GM18520 (cell line): ENCODE data around the gene MPND.
"Not testable (repeated sequence)": the region's sequence is repeated elsewhere in the genome, so short reads cannot be mapped to it uniquely, and the experiment has no call there.

Source experiments
- ATAC-seq: cut with Tn5 transposase; IDR thresholded peaks from one replicate; pipeline ENCODE4 v1.9.1; 2021; ENCODE audit not compliant: unreplicated experiment

Gene MPND

DNA sequence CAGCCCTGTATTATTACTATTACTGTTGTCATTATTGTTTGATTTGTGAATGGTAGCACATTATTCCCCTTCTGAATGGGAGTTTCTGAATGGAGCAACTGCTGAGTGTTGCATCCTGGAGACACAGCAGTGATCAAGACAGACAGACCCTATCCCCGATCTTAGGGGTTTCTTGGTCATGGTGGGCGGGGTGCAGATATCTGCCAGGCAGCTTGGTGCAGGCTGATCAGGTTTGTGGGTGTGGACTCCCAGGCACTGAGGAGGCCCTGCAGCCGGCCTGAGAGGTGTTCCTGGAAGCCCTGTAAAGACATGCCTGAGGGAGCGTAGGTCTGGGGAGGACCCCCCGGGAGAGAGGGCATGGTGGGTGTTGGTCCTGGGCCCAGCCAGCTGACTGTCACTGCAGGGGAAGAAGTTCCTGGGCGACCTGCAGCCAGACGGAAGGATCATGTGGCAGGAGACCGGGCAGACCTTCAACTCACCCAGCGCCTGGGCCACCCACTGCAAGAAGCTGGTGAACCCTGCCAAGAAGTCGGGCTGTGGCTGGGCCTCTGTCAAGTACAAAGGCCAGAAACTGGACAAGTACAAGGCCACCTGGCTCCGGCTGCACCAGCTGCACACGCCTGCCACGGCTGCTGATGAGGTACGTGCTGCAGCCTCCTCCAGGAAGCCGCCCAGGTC is 2.1 kb downstream of the MPND start:
- no peak for ATAC-seq

DNA sequence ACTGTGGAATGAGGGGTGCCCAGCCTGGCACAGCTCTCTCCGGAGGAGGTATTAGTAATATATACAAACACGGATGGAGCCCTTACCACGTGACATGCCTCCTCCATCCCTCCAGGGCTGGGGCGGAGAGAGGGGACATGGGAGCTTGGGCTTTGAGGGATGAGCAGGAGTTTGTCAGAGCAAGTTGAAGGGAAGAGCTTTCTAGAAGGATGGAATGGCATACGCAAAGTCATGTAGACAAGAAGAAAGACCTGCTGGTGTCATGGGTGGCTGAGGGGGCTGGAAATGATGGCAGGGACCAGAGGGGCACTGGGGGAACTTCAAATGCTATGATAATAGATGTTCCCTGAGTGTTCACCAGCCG is 2.6 kb downstream of the MPND start:
- no peak for ATAC-seq

DNA sequence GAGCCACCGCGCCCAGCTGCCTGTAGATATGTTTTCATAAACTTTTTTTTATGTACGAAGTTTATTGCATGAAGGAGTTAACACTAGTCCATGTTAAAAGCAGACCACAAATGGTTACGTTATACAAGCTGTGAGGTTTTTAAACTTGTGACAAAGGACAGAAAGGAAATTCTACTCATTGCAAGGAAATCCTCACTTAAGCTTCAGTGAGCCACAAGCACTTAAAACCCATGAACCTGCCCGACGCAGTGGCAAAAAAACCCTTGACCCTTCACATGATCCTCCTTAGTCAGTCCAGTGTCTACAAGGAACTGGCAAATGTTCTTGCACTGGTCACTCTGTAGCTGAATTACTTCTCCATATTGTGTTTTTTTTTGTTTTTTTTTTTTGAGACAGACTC is 4.2 kb downstream of the MPND start:
- no peak for ATAC-seq

DNA sequence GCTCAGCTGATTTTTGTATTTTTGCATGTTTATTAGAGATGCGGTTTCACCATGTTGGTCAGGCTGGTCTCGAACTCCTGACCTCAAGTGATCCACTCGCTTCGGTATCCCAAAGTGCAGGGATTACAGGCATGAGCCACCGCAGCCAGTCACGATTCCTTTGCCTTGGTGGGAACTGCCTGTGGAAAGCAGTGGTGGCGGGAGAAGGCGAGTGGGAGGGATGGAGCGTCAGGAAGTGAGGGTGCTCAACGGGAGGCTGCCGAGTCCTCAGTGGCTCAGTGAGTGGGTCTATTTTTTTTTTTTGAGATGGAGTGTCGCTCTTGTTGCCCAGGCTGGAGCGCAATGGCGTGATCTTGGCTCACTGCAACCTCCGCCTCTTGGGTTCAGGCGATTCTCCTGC is 5.9 kb downstream of the MPND start:
- not testable (repeated sequence) for ATAC-seq

DNA sequence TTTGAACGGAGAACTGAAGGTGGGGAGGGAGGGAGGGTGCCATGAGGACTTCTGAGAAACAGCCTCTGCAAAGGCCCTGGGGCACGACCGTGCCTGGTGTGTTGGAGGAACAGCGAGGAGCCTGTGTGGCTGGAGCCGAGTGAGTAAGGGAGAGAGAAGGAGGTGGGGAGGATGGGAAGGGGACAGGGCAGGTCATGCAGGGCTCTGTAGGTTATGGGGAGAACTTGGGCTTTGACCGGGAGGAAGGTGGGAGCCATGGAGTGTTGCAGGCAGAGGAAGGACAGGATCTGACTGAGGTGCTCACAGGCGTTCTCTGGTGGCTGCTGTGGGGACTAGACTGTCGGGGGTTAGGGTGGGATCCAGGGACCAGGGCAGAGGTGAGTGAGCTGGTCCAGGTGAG is 6.7 kb downstream of the MPND start:
- no peak for ATAC-seq

DNA sequence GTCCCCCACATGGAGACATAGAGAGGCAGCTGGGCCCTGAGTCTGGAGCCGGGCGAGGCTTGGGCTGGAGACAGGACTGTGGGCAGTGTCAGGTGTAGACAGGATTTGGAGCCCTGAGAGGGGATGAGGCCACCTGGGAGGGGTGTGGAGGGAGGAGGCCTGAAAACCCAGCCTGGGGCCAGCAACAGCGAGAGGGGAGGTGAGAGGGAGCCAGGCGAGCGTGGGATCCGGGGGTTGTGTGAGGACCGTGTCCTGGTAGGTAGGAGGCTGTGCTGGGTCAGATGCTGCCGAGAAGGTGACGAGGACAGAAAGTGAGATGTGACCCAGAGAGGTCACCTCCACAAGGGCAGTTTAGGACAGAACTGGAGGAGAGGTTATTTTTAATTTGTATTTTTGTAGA is 7.4 kb downstream of the MPND start:
- ATAC-seq = no peak

DNA sequence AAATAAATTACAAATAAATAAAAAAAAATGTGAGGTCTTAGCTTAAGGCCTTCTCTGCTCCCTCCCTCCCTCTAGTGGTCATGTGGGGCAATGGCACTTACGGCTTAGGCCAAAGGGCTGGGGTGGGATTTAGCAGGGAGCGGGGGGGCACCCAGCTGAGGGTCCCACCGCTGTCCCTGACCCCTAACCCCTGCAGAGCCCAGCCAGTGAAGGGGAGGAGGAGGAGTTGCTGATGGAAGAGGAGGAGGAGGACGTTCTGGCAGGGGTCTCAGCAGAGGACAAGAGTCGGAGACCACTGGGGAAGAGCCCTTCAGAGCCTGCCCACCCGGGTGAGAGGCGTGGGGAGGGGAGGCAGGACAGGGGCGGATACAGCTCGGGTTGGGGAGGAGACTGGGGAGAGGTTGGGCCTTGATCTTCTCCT is 9.3 kb downstream of the MPND start:
- ATAC-seq = no peak

DNA sequence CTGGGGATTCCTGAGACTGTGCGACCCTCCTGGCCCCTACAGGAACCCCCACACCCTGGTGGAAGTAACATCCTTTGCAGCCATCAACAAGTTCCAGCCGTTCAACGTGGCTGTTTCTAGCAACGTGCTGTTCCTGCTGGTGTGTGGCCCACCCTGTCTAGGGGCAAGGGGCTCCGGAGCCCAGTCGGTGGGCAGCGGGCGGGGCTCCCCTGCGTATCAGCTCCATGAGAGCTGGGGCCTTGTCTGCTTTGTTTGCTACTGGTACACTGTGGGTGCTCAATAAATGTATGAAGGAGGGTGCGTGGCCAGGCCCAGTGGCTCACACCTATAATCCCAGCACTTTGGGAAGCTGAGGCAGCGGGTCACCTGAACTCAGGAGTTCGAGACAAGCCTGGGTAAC is 10.9 kb downstream of the MPND start:
- ATAC-seq = no peak

DNA sequence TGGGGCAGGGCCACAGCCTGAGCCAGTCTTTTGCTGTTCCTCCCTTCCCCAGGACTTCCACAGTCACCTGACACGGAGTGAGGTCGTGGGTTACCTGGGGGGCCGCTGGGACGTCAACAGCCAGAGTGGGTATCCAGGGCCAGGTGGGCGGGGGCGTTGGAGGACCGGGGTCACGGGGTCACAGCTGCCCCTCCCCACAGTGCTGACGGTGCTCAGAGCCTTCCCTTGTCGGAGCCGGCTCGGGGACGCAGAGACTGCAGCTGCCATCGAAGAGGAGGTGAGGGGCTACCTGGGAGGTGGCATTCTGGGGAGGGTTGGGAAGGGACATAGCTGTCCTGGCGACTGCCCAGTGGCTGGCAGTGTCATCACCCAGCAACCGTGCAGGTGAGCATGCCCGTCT is 11.5 kb downstream of the MPND start:
- ATAC-seq = no peak

DNA sequence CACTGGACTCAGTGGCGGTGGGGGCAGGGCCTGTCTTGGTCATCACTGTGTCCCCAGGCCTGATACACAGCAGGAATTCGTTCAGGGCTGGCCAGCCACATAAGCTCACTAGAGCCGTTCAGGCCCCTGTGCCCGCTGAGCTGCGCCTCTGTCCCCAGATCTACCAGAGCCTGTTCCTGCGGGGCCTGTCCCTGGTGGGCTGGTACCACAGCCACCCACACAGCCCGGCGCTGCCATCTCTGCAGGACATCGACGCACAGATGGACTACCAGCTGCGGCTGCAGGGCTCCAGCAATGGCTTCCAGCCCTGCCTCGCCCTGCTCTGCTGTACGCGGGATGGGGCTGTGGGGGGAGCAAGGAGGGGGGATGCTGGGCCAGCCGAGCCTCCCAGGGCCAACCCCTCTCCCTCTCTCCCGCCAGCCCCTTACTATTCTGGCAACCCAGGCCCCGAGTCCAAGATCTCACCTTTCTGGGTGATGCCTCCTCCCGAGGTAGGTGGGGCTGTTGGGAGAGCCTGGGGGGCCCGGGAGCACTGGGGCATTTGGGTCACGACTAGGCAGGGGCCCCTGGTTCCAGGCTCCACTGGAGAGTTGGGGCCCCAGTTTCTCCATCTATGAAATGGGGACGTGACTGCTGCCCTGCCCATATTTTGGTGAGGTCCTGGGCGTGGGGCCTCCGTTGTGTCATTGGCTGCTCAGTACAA is 13.9 kb downstream of the MPND start:
- ATAC-seq = no peak

DNA sequence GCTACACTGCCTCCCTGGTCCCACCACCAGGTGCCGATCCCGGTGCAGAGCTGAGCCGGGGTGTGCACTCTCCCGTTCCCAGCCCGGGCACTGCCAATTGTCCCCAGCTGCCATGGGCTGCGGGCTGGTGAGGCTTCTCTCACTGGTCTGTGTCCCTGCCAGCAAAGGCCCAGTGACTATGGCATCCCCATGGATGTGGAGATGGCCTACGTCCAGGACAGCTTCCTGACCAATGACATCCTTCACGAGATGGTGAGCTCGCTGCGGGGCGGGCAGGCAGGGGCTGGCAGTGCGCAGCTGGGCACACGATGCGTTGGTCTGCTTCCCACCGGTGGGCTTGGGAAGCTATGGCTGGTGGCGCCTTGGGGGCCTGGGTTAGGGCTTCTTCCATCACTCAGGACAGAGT is 14.6 kb downstream of the MPND start:
- no peak for ATAC-seq

DNA sequence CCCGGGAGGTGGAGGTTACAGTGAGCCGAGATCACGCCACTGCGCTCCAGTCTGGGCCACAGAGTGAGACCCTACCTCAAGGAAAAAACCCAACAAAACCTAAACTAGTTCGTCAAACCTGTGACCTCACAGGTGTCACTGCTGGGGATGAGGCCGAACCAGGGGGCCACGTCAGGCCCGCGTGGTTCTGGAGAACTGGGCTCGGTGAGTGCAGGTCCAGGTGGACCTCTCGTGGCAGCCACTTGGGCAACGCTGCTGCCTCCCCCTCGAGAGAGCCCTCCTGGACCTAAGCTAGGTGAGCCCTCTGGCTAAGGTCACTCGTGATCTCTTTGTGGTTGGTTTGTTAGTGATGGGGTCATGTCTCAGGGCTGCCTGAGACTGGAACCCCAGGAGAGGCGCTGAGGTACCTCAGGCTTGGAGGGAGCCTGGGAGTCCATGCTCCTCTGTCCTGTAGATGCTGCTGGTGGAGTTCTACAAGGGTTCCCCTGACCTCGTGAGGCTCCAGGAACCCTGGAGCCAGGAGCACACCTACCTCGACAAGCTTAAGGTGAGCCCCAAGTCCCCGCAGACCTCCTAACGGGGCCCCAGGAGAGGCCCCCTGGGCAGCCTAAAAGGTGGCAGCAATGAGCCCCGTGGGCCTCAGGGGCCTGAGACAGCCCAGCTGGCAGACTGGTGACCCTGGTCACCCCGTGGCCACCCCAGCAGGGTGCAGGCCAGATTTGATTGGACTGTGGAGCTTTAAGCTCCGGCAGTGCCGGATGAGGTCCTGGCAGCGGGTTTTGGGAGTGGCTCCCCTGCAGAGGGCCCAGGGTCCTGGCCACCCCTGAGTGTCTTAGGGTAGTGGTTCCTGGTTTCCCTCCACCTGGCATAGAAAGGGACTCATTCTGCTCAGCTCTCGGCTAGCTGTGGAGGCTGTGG is 15.6 kb downstream of the MPND start:
- ATAC-seq = no peak

DNA sequence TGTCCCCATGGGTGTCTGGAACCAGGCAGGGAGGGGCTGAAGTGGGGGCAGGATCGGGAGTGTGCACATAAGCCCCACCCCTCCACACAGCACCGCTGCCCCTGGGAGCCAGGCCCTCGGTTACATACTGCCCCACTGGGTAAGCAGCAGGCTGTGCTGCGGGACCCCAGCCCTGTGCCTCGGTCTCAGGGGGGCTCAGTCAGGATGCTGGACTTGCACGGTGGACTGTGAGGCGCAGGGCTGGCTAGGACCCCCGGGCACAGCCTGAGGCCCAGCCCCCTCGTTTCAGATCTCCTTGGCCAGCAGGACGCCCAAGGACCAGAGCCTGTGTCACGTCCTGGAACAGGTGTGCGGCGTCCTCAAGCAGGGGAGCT is 16.3 kb downstream of the MPND start:
- no peak for ATAC-seq

DNA sequence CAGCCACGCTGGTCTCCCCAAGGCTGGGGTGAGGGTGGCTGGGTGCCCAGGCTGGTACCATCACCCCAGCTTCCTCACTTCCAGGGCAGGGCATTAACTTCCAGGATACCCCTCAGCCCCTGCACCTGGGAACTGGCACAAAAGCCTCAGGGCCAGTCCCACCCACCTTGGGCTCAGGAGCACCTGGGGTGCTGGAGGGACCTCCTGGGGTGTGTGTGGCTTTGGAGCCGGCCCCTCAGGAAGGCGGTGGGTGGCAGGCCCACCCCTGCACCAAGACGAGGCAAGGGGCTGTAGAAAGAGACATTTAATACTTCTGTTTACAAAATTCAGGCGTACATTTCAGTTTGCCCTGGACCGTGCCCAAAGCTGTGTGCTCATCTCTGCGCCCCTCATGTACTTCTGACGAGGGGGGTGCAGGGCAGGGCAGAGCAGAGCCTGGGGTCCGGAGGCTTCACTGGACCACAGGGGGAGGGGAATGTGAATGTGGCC is 16.8 kb downstream of the MPND start:
- no peak for ATAC-seq

DNA sequence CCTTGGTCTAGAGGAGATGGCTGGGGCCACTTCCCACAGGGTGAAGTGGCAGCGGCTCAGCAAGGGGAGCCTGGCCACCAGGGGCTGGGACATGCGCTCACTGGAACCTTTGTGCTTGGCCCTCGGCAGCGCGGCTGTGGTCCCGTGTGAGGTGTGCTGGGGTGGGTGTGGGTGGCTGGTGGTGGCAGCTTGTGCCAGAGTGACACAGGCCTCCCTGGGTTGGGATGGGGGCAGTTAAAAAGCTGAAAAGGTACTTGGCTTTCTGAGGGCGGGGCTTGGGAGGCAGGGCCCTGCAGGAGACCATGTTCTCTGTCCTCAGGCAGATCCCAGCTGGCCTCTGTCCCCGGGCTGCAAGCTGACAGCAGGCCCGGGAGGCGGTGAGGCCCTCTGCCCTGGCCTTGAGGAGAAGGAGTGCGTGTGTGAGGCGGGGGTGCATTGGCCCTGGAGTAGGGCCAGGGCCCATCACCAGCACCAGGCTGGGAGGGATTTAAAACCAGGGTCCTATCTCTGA is 17.3 kb downstream of the MPND start:
- no peak for ATAC-seq

DNA sequence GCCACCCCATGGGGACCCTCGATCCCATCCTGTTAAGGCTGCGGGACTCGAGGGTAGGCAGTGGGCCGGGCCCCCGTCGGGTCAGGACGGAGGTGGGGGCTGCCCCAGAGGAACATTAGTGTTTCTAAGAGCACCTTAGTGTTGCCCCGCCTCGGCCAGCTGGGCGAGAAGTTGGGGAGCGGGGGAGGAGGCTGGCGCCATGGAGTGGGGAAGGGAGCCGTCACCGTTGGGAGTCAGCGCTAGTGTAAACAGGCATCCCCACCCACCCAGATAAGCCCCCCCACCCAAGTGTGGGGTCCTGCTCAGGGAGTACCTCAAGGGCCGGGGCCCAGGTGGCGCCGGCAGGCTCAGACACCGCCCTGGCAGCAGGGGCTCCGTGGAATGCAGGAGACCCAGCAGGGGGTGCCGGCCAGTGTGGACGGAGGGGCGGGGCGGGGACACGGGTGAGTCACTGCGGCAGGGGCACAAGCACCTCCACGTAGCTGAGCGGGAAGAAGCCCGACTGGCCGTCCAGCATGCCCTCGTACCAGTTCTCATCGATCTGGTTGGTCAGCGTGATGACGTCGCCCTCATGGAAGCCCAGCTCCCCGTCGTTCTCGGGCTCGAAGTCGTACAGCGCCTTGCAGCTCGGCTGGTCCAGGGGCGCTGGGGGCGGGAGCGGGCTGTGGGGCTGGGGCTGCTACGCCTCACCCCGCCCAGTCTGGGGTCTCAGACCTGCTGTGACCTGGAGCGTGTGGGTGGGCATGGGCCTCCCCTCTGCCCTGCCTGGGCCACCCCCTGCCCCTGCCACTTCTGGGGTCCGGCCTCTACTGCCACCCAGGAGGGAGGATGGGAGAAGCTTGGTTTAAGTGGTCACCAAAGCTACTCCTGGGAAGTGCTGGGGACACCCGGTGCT is 18.0 kb downstream of the MPND start:
- no peak for ATAC-seq

DNA sequence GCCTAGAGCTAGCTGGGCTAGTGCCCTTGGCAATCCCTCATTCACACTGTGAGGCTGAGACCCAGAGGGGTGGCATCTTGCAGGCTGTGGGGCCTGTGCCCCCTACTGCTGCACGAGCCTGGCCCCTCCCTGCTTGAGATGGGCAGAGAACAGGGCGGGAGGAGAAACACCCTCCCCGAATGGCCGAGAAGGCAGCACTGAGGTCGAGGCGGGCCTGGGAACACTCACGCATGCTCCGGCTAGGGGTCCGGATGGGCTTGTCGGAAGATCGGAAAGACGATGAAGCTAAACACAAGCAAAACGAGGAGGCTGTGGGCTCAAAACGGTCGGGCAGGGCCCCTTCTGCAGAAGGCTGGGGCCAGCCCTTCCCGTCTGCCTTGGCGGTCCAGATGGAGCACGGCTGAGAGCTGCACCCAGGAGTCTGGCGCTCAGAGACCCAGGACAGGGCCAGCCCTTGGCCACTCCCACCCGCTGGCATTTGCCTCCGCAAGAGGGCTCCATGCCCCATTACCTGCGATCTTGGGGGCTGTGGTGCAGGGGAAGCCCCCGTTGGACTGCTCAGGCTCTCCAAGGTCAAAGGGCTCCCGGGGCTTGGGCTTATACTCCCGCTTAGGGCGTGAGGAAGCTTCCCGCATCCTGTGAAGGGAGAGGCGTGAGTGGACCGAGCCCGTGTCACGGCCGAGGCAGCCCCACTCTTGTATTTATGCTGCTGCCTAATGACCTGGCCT is 18.9 kb downstream of the MPND start:
- no peak for ATAC-seq

DNA sequence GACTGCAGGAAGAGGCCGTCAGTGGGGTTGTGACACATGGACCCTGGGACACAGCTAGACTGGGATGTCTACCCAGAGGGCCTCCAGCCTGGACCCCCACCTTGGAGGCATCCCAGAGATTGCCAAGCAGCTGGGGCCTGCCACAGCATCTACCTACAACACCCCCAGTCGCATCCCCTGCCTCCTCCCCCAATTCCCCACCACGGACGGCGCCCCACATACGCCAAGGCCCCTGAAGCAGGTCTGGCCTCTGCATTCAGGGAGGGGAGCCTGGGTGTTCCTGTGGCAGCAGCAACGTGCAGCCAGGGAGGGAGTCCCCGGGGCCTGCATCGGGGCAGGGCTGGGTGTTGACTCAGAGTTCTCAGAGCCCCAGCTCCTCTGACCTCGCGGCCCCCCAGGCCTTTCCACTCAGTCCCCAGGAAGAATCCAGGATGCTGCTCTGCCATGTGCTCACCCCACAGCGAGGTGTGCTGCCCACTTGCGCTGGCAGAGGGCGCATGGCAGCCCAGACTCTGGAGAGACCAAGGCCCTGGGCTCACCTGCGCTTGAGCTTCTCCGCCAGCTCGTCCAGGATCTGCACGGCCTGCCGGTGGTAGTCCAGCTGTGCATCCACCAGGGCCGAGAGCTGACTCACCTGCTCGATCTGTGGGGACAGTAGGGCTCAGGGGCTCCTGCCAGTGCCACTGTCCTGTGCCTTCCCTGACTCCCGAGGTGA is 19.6 kb downstream of the MPND start:
- no peak for ATAC-seq

DNA sequence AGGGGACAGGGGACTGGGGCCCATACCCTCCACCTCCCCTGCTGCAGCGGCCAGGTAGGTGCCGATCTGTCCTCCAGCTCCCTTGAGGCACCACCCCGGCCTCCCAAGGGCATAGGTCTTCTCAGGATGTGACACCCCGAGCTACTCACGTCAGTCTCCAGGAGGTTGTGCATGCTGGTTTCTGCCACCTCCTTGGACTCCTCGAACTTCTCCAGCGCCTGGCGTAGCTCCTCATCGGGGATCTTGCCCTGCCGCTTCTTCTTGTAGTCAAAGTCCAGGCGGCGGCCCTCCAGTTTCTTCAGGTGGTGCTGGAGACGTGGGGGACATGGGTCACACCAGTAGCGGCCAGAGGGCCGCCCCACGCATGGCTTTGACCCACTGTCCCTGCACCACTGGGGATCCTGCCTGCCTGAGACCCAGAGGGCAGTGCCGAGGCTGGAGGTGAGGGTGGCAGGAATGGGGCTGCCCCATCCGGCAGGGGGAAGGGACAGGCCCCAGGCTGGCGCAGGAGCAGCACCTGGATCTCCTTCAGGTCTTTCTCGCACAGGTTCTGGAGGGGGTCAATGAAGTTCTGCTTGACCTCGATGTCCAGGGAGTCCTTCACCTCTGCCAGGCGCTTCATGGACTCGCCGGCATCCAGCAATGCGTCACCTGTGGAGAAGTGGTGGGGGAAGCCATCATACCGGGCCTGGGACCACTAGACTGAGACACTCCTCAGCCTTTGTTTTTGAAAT is 20.4 kb downstream of the MPND start:
- no peak for ATAC-seq
